Upper lobe of left lung (tissue), 4 donors: ENCODE measurements around the gene PAIP1.

Experiments
- EP300 ChIP-seq, 4 donors: sonication (generic); formaldehyde crosslinking; IDR thresholded peaks; one replicate each; pipeline ENCODE4 v1.5.1; 2017; ENCODE audit warnings: antibody characterized with exemption in 4 of 4, control low read depth in 2 of 4
- POLR2A ChIP-seq, 4 donors: fragments of 450-650 bp; IDR thresholded peaks; one replicate each; pipeline ENCODE4 v1.5.1; 2016 to 2017; ENCODE audit warnings: antibody characterized with exemption in 4 of 4, mild to moderate bottlenecking in 2 of 4
- POLR2AphosphoS5 ChIP-seq, 2 donors: sonication (generic); formaldehyde crosslinking; IDR thresholded peaks; one replicate each; pipeline ENCODE4 v1.5.1; 2017; ENCODE audit warnings: antibody characterized with exemption in 2 of 2
- TF ChIP-seq, protein P1 (sequence below), 6 experiments: fragments of 450-650 bp in 4 of 6; fragments of 200-600 bp in 2 of 6; sonication (generic) in 2 of 6; IDR thresholded peaks; one replicate each; pipeline ENCODE4 v1.5.1; 2016 to 2019; ENCODE audit warnings: antibody characterized with exemption in 6 of 6

DNA sequence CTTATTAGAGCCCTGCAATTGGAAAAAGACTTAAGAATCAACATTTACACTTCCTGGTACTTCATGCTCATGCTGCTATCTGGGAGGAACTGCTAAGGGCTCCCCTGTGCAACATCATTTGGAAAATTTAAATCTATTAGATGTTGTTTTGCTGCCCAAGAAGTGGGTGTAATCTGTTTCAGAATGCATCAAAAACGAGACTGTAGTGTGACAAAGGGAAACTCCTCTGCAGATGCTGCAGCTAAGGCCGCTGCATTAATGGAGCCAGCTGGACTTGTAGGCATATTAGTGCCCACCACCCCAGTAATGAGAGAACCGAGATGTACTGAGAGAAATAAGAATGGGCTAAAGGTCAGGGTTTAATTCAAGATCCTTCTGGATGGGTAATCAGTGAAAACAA is 11.1 kb upstream of the PAIP1 start:
- TF ChIP-seq POLR2A (IDR thresholded peaks at IDR 0.05) (no peak), POLR2AphosphoS5 (IDR thresholded peaks at IDR 0.05) (no peak), EP300 (IDR thresholded peaks at IDR 0.05) (no peak)
- TF ChIP-seq, protein P1, sequence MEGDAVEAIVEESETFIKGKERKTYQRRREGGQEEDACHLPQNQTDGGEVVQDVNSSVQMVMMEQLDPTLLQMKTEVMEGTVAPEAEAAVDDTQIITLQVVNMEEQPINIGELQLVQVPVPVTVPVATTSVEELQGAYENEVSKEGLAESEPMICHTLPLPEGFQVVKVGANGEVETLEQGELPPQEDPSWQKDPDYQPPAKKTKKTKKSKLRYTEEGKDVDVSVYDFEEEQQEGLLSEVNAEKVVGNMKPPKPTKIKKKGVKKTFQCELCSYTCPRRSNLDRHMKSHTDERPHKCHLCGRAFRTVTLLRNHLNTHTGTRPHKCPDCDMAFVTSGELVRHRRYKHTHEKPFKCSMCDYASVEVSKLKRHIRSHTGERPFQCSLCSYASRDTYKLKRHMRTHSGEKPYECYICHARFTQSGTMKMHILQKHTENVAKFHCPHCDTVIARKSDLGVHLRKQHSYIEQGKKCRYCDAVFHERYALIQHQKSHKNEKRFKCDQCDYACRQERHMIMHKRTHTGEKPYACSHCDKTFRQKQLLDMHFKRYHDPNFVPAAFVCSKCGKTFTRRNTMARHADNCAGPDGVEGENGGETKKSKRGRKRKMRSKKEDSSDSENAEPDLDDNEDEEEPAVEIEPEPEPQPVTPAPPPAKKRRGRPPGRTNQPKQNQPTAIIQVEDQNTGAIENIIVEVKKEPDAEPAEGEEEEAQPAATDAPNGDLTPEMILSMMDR (IDR thresholded peaks at IDR 0.05), result no peak
